Measurements from ENCODE around the gene RBL2. TPM values are rescaled to one million over a fixed set of nuclear protein-coding genes. Genes with fewer than 3 reads are reported as not detected.
A peak's percentile ranks its signal among the peaks of the same experiment; 100 is the strongest.

Gene RBL2
- total and polyA plus RNA-seq, 2 of the 13 experiments (the other 11 are each of a cell fraction or from before 2014, with no cell fraction given): 41.2 to 60.9 TPM

GRCh38 chr16:53484542-53484941, 50.3 kb downstream of the RBL2 start:
- no peak overlapping the region for H3K4me2 ChIP-seq (ENCODE audit: low read depth, low read length)
- ATAC-seq (no peak), FAIRE-seq (peak; percentile 8), DNase-seq (ENCODE audit: low spot score) (no peak)
- H3K79me2 ChIP-seq (ENCODE audit: insufficient read depth, low read length): no peaks in the 10 kb centered on the region
- WGBS (ENCODE audit: low lambda C conversion rate): 98% methylated on average over 2 of the region's 2 CpGs
- peaks cover 24 to 65% of the 10 kb centered on the region in 2 experiments for H3K36me3 ChIP-seq (replicated peaks in 1 of 2; ENCODE audit: control insufficient read depth in 1 of 2, insufficient read depth in 2 of 2, low read length in 2 of 2)
- no peak overlapping the region for H2AFZ ChIP-seq (ENCODE audit: low read length)
- H3K27me3 ChIP-seq (ENCODE audit: control insufficient read depth in 1 of 2, insufficient read depth in 2 of 2, low read length in 2 of 2): no peaks in the 10 kb centered on the region
- no peaks in the 10 kb centered on the region for H3K4me1 ChIP-seq (ENCODE audit: insufficient read depth, low read length)
- intact Hi-C loops (cut with micrococcal nuclease; ENCODE audit: unreplicated experiment) (no loop called here), in situ Hi-C loops (cut with HindIII; ENCODE audit: extremely low pct_ligation_motif_present, low pct_unique_long_range_greater_than_20kb) (no loop called here)
- no TSS peak for BruUV-seq (replicated peaks)
- H3K27ac ChIP-seq (ENCODE audit: extremely low read length, insufficient read depth, low read length): no peak overlapping the region
- H3K4me3 ChIP-seq (replicated peaks in 1 of 3; ENCODE audit: insufficient read depth in 1 of 3, low read depth in 2 of 3, low read length in 3 of 3): no peak overlapping the region
- TF ChIP-seq ZNF83 (CRISPR knock-in tag; IDR thresholded peaks at IDR 0.05; ENCODE audit: borderline replicate concordance) (no peak), TRIM24 (CRISPR knock-in tag; IDR thresholded peaks at IDR 0.05) (no peak), SMC3 (IDR thresholded peaks at IDR 0.05; ENCODE audit: low read length) (no peak), BRCA1 (CRISPR knock-in tag; IDR thresholded peaks at IDR 0.05) (no peak), ZNF446 (CRISPR knock-in tag; IDR thresholded peaks at IDR 0.05) (no peak), CBX1 (IDR thresholded peaks at IDR 0.05; ENCODE audit: low read depth) (no peak), TEF (CRISPR knock-in tag; IDR thresholded peaks at IDR 0.05) (no peak), ONECUT2 (CRISPR knock-in tag; IDR thresholded peaks at IDR 0.05) (no peak), RBM39 (IDR thresholded peaks at IDR 0.05; ENCODE audit: low read depth, low read length, poor library complexity, severe bottlenecking) (no peak), ZSCAN20 (CRISPR knock-in tag; IDR thresholded peaks at IDR 0.05; ENCODE audit: borderline replicate concordance) (no peak)
- H3K9ac ChIP-seq (ENCODE audit: insufficient read depth, low read depth, low read length): no peak overlapping the region
- no peaks in the 10 kb centered on the region for H4K20me1 ChIP-seq (ENCODE audit: insufficient read depth, low read length)
- H3K9me3 ChIP-seq (ENCODE audit: low read length): peaks cover 13% of the 10 kb centered on the region
- ChIA-PET CTCF (ENCODE audit: low intra/inter-chr PET ratio, low total read pairs) (no interaction called here), POLR2A (no interaction called here)

DNA sequence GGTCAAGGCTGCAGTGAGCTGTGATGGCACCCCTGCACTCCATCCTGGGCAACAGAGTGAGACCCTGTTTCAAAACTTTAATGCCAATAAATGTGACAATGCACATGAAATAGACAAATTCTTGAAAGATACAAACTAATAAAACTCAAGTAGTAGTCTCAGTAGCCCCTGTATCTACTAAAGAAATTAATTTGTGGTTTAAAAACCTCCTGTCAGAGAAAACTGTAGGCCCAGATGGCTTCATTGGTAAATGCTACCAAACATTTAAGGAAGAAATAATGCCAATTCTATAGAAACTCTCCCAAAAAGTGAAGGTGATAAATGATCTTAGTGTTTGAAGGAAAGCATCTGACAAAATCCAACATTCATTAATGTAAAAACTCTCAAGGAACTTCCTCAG, 52.0 kb downstream of the RBL2 start:
- no peak for DNase-seq (ENCODE audit: low spot score)
- CTCF ChIA-PET (ENCODE audit: low intra/inter-chr PET ratio, low total read pairs): no interaction called here
- FAIRE-seq: no peak
- no peak for TF ChIP-seq DZIP1 (CRISPR knock-in tag; IDR thresholded peaks at IDR 0.05)
- TF ChIP-seq ZNF101 (CRISPR knock-in tag; IDR thresholded peaks at IDR 0.05; ENCODE audit: borderline replicate concordance, low read depth): peak; percentile 99; the same call in 1 of the 2 replicates
- POLR2A ChIA-PET: no interaction called here
- no peak overlapping the region for H3K27ac ChIP-seq (ENCODE audit: extremely low read length, insufficient read depth, low read length)
- no TSS peak for BruUV-seq (replicated peaks)
- no peak overlapping the region for H2AFZ ChIP-seq (ENCODE audit: low read length)
- no peaks in the 10 kb centered on the region for H4K20me1 ChIP-seq (ENCODE audit: insufficient read depth, low read length)
- no peak overlapping the region for H3K4me2 ChIP-seq (ENCODE audit: low read depth, low read length)
- ATAC-seq: no peak
- no peaks in the 10 kb centered on the region for H3K79me2 ChIP-seq (ENCODE audit: insufficient read depth, low read length)
- H3K27me3 ChIP-seq (ENCODE audit: control insufficient read depth in 1 of 2, insufficient read depth in 2 of 2, low read length in 2 of 2): no peaks in the 10 kb centered on the region
- no peak overlapping the region for H3K9ac ChIP-seq (ENCODE audit: insufficient read depth, low read depth, low read length)
- no peaks in the 10 kb centered on the region for H3K4me1 ChIP-seq (ENCODE audit: insufficient read depth, low read length)
- peaks cover 25 to 59% of the 10 kb centered on the region in 2 experiments for H3K36me3 ChIP-seq (replicated peaks in 1 of 2; ENCODE audit: control insufficient read depth in 1 of 2, insufficient read depth in 2 of 2, low read length in 2 of 2)
- in situ Hi-C loops (cut with HindIII; ENCODE audit: extremely low pct_ligation_motif_present, low pct_unique_long_range_greater_than_20kb): no loop called here
- intact Hi-C loops (cut with micrococcal nuclease; ENCODE audit: unreplicated experiment): no loop called here
- peaks cover 13% of the 10 kb centered on the region for H3K9me3 ChIP-seq (ENCODE audit: low read length)
- no peak overlapping the region for H3K4me3 ChIP-seq (replicated peaks in 1 of 3; ENCODE audit: insufficient read depth in 1 of 3, low read depth in 2 of 3, low read length in 3 of 3)

Data from HepG2 (cell line).